ENCODE measurements around the gene AMOTL2.

- TF ChIP-seq CTCF (conservative IDR thresholded peaks at IDR 0.05 in 1 of 2, IDR thresholded peaks at IDR 0.05 in 1 of 2; ENCODE audit: extremely low read depth in 1 of 2, insufficient read depth in 1 of 2, low read depth in 1 of 2, low read length in 2 of 2) (no peak), EZH2 (IDR thresholded peaks at IDR 0.05; ENCODE audit: borderline replicate concordance, low read length) (no peak)
These were observed 17.7 kb downstream of the AMOTL2 start for GRCh38 chr3:134356411-134357040.
